ENCODE results near the gene MAPKAPK2. TPM values are rescaled to one million over a fixed set of nuclear protein-coding genes. Genes with fewer than 3 reads are reported as not detected.
A peak's percentile ranks its signal among the peaks of the same experiment; 100 is the strongest.

Gene MAPKAPK2
- total RNA-seq, 1 donor from 2014 or later: 51.1 TPM

- peaks cover 42% of the 10 kb centered on the region for H3K4me1 ChIP-seq
- peaks cover 3 to 48% of the 10 kb centered on the region in 2 donors for H3K36me3 ChIP-seq
- intact Hi-C loops (cut with DNase I): no loop called here
- no peak for DNase-seq (ENCODE audit: extremely low spot score in 2 of 2)
- H3K27ac ChIP-seq: no peak overlapping the region
- TF ChIP-seq CTCF (IDR thresholded peaks at IDR 0.05) (no peak), POLR2A (IDR thresholded peaks at IDR 0.05) (no peak), POLR2AphosphoS5 (IDR thresholded peaks at IDR 0.05; ENCODE audit: insufficient read depth in 1 of 2, low read depth in 1 of 2) (no peak)
- no peaks in the 10 kb centered on the region for H3K9me3 ChIP-seq
- H3K4me3 ChIP-seq: no peak overlapping the region
- H3K27me3 ChIP-seq: no peaks in the 10 kb centered on the region
Observed at GRCh38 chr1:206729050-206729449, 44.3 kb downstream of the MAPKAPK2 start.

- no peak for TF ChIP-seq POLR2AphosphoS5 (IDR thresholded peaks at IDR 0.05; ENCODE audit: insufficient read depth in 1 of 2, low read depth in 1 of 2)
- TF ChIP-seq POLR2A (IDR thresholded peaks at IDR 0.05): no peak
- no peak for TF ChIP-seq CTCF (IDR thresholded peaks at IDR 0.05)
- H3K27ac ChIP-seq: no peak overlapping the region
- peaks cover 3 to 48% of the 10 kb centered on the region in 2 donors for H3K36me3 ChIP-seq
- no peak for DNase-seq (ENCODE audit: extremely low spot score in 2 of 2)
- intact Hi-C loops (cut with DNase I): no loop called here
- H3K27me3 ChIP-seq: no peaks in the 10 kb centered on the region
- H3K9me3 ChIP-seq: no peaks in the 10 kb centered on the region
- no peak overlapping the region for H3K4me3 ChIP-seq
- peaks cover 37% of the 10 kb centered on the region for H3K4me1 ChIP-seq
Observed at GRCh38 chr1:206729507-206729906, 44.8 kb downstream of the MAPKAPK2 start.

DNA sequence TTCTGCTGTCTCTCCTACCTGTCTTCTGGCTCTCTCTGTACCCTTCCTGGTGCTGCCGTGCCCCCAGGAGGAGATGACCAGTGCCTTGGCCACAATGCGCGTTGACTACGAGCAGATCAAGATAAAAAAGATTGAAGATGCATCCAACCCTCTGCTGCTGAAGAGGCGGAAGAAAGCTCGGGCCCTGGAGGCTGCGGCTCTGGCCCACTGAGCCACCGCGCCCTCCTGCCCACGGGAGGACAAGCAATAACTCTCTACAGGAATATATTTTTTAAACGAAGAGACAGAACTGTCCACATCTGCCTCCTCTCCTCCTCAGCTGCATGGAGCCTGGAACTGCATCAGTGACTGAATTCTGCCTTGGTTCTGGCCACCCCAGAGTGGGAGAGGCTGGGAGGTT, 47.8 kb downstream of the MAPKAPK2 start:
- no peak for DNase-seq (ENCODE audit: extremely low spot score in 2 of 2)
- H3K27me3 ChIP-seq: no peaks in the 10 kb centered on the region
- peaks cover 3 to 48% of the 10 kb centered on the region in 2 donors for H3K36me3 ChIP-seq
- TF ChIP-seq CTCF (IDR thresholded peaks at IDR 0.05): no peak
- intact Hi-C loops (cut with DNase I): no loop called here
- H3K9me3 ChIP-seq: no peaks in the 10 kb centered on the region
- peaks cover 11% of the 10 kb centered on the region for H3K4me1 ChIP-seq
- no peak overlapping the region for H3K4me3 ChIP-seq
- no peak overlapping the region for H3K27ac ChIP-seq

DNA sequence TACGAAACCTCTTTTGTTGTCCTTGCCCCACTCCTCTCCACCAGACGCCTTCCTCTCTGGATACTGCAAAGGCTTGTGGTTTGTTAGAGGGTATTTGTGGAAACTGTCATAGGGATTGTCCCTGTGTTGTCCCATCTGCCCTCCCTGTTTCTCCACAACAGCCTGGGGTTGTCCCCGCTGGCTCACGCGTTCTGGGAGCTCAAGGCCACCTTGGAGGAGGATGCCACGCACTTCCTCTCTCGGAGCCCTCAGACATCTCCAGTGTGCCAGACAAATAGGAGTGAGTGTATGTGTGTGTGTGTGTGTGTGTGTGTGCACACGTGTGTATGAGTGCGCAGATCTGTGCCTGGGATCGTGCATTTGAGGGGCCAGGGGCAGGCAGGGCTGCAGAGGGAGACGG, 48.3 kb downstream of the MAPKAPK2 start:
- intact Hi-C loops (cut with DNase I): no loop called here
- no peak overlapping the region for H3K27ac ChIP-seq
- H3K4me1 ChIP-seq: peaks cover 10% of the 10 kb centered on the region
- no peaks in the 10 kb centered on the region for H3K27me3 ChIP-seq
- H3K36me3 ChIP-seq: peaks cover 3 to 48% of the 10 kb centered on the region in 2 donors
- TF ChIP-seq POLR2A (IDR thresholded peaks at IDR 0.05): no peak
- peak in 1 of 2 donors; percentile 30 for TF ChIP-seq POLR2AphosphoS5 (IDR thresholded peaks at IDR 0.05; ENCODE audit: insufficient read depth in 1 of 2, low read depth in 1 of 2)
- DNase-seq (ENCODE audit: extremely low spot score in 2 of 2): no peak
- no peaks in the 10 kb centered on the region for H3K9me3 ChIP-seq
- H3K4me3 ChIP-seq: no peak overlapping the region

GRCh38 chr1:206734499-206735142, 49.9 kb downstream of the MAPKAPK2 start:
- no peak overlapping the region for H3K27ac ChIP-seq
- no peak for DNase-seq (ENCODE audit: extremely low spot score in 2 of 2)
- no peaks in the 10 kb centered on the region for H3K27me3 ChIP-seq
- peaks cover 3 to 41% of the 10 kb centered on the region in 2 donors for H3K36me3 ChIP-seq
- intact Hi-C loops (cut with DNase I): loop anchor here (5.0 kb wide), 1 partner anchor 178 kb away; no protein-coding TSS in a partner anchor
- H3K4me1 ChIP-seq: peaks cover 18% of the 10 kb centered on the region
- no peak overlapping the region for H3K4me3 ChIP-seq
- TF ChIP-seq POLR2A (IDR thresholded peaks at IDR 0.05): no peak
- no peak for TF ChIP-seq POLR2AphosphoS5 (IDR thresholded peaks at IDR 0.05; ENCODE audit: insufficient read depth in 1 of 2, low read depth in 1 of 2)
- TF ChIP-seq CTCF (IDR thresholded peaks at IDR 0.05): peak in 2 of 3 experiments; percentile 22 to 69
- H3K9me3 ChIP-seq: no peaks in the 10 kb centered on the region
